Measurements from ENCODE around the gene GOLGA6B. TPM values are rescaled to one million over a fixed set of nuclear protein-coding genes. Genes with fewer than 3 reads are reported as not detected.
"Not testable (repeated sequence)": the region's sequence is repeated elsewhere in the genome, so short reads cannot be mapped to it uniquely, and the experiment has no call there.

The GOLGA6B gene
- total RNA-seq, 1 donor from 2014 or later: not detected

DNA sequence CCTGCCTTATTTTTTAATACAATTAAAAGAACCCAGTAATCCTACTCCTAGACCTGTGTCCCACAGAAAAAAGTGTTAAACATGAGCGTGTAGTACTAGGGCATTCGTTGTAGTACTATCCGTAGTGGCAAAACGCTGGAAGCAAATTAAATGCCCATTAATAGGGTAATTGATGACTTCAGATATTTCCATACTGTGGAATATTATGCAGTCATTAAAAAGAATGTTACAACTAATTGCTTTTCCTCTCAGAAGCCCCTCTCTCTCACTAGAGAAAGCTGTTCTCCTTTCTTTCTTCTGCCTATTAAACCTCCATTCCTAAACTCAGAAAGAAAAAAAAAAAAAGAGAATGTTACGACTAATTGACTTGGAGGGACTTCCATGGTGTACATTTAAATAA is 34.2 kb downstream of the GOLGA6B start:
- Mint-ChIP-seq H3K9me3 (ENCODE audit: unreplicated experiment) (no peaks in the 10 kb centered on the region), H3K4me3 (ENCODE audit: unreplicated experiment) (no peak overlapping the region), H3K4me1 (ENCODE audit: unreplicated experiment) (peaks cover 15% of the 10 kb centered on the region), H3K36me3 (ENCODE audit: low read depth, unreplicated experiment) (no peaks in the 10 kb centered on the region), H3K27me3 (ENCODE audit: unreplicated experiment) (peaks cover 3% of the 10 kb centered on the region), H3K27ac (ENCODE audit: unreplicated experiment) (no peak overlapping the region)
- no peak for DNase-seq (ENCODE audit: low spot score)
- TF ChIP-seq CTCF (IDR thresholded peaks at IDR 0.05; ENCODE audit: unreplicated experiment): no peak

DNA sequence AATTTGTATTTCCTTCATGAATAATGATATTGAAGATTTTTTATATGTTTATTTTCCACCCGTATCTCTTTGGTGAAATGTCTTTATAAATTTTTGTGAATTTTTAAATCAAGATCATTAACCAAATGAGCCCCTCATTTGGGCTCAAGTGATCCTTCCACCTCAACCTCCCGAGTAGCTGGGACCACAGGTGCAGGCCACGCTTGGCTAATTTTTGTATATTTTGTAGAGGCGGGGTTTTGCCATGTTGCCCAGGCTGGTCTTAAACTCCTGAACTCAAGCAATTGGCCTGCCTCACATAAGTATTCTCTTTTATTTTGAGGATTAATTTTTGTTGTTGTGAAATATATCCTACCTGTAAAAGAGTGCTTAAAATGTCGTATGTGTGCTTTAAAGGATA is 36.4 kb downstream of the GOLGA6B start:
- Mint-ChIP-seq H3K27me3 (ENCODE audit: unreplicated experiment) (peaks cover 3% of the 10 kb centered on the region), H3K9me3 (ENCODE audit: unreplicated experiment) (no peaks in the 10 kb centered on the region), H3K36me3 (ENCODE audit: low read depth, unreplicated experiment) (no peaks in the 10 kb centered on the region), H3K4me3 (ENCODE audit: unreplicated experiment) (no peak overlapping the region), H3K4me1 (ENCODE audit: unreplicated experiment) (peaks cover 8% of the 10 kb centered on the region), H3K27ac (ENCODE audit: unreplicated experiment) (no peak overlapping the region)
- no peak for TF ChIP-seq CTCF (IDR thresholded peaks at IDR 0.05; ENCODE audit: unreplicated experiment)
- DNase-seq (ENCODE audit: low spot score): no peak

DNA sequence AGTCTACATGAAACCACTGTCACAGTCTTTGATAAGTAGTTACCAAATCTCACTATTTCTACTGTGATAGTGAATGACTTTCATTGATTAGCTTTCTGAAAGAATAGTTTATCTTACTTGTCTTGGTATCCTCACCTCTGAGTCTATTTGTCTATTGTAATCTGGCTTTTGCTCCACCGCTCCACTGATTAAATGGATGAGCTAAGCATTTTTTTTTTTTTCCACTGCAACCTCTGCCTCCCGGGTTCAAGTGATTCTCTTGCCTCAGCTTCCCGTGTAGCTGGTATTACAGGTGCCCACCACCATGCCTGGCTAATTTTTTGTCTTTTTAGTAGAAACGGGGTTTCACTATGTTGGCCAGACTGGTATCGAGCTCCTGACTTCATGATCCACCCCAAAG is 44.4 kb downstream of the GOLGA6B start:
- Mint-ChIP-seq H3K36me3 (ENCODE audit: low read depth, unreplicated experiment) (no peaks in the 10 kb centered on the region), H3K9me3 (ENCODE audit: unreplicated experiment) (no peaks in the 10 kb centered on the region), H3K4me3 (ENCODE audit: unreplicated experiment) (no peak overlapping the region), H3K4me1 (ENCODE audit: unreplicated experiment) (peaks cover 3% of the 10 kb centered on the region), H3K27me3 (ENCODE audit: unreplicated experiment) (no peaks in the 10 kb centered on the region), H3K27ac (ENCODE audit: unreplicated experiment) (no peak overlapping the region)
- DNase-seq (ENCODE audit: low spot score): no peak
- no peak for TF ChIP-seq CTCF (IDR thresholded peaks at IDR 0.05; ENCODE audit: unreplicated experiment)

- no peak for TF ChIP-seq CTCF (IDR thresholded peaks at IDR 0.05; ENCODE audit: unreplicated experiment)
- no peak overlapping the region for H3K27ac Mint-ChIP-seq (ENCODE audit: unreplicated experiment)
- H3K4me1 Mint-ChIP-seq (ENCODE audit: unreplicated experiment): peaks cover 3% of the 10 kb centered on the region
- H3K36me3 Mint-ChIP-seq (ENCODE audit: low read depth, unreplicated experiment): no peaks in the 10 kb centered on the region
- H3K27me3 Mint-ChIP-seq (ENCODE audit: unreplicated experiment): no peaks in the 10 kb centered on the region
- no peak overlapping the region for H3K4me3 Mint-ChIP-seq (ENCODE audit: unreplicated experiment)
- no peaks in the 10 kb centered on the region for H3K9me3 Mint-ChIP-seq (ENCODE audit: unreplicated experiment)
- DNase-seq (ENCODE audit: low spot score): no peak
Observed at GRCh38 chr15:72700076-72700475, 45.6 kb downstream of the GOLGA6B start.

- no peak overlapping the region for H3K4me3 Mint-ChIP-seq (ENCODE audit: unreplicated experiment)
- no peaks in the 10 kb centered on the region for H3K9me3 Mint-ChIP-seq (ENCODE audit: unreplicated experiment)
- H3K27ac Mint-ChIP-seq (ENCODE audit: unreplicated experiment): no peak overlapping the region
- DNase-seq (ENCODE audit: low spot score): no peak
- no peak for TF ChIP-seq CTCF (IDR thresholded peaks at IDR 0.05; ENCODE audit: unreplicated experiment)
- peaks cover 8% of the 10 kb centered on the region for H3K4me1 Mint-ChIP-seq (ENCODE audit: unreplicated experiment)
- peaks cover 3% of the 10 kb centered on the region for H3K27me3 Mint-ChIP-seq (ENCODE audit: unreplicated experiment)
- no peaks in the 10 kb centered on the region for H3K36me3 Mint-ChIP-seq (ENCODE audit: low read depth, unreplicated experiment)
Observed at GRCh38 chr15:72706266-72706665, 51.8 kb downstream of the GOLGA6B start.

DNA sequence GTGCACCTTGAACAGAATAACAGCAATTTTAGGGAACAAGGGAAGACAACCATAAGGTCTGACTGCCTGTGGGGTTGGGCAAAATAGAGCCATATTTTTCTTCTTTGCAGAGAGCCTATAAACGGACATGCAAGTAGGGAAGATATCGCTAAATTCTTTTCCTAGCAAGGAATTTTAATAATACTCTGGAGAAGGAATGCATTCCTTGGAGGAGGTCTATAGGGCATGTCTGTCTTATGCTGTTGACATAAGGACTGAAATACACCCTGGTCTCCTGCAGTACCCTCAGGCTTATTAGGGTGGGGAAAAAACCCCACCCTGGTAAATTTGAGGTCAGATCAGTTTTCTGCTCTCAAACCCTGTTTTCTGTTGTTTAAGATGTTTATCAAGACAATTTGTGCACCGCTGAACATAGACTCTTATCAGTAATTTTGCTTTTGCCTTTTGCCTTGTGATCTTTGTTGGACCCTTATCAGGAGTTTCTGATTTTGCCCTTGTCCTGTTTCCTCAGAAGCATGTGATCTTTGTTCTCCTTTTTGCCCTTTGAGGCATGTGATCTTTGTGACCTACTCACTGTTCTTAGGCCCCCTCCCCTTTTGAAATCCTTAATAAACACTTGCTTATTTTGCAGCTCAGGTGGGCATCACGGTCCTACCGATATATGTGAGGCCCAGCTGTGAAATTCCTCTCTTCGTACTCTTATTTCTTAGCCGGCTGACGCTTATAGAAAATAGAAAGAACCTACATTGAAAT is 54.2 kb downstream of the GOLGA6B start:
- H3K4me1 Mint-ChIP-seq (ENCODE audit: unreplicated experiment); DNase-seq (ENCODE audit: low spot score); H3K27me3 Mint-ChIP-seq (ENCODE audit: unreplicated experiment); H3K9me3 Mint-ChIP-seq (ENCODE audit: unreplicated experiment); H3K36me3 Mint-ChIP-seq (ENCODE audit: low read depth, unreplicated experiment); H3K27ac Mint-ChIP-seq (ENCODE audit: unreplicated experiment); H3K4me3 Mint-ChIP-seq (ENCODE audit: unreplicated experiment): not testable (repeated sequence)
